ENCODE results near the gene CHAC1.

GRCh38 chr15:40958146-40958545 lies 4.9 kb downstream of the CHAC1 start:
- no peak for TF ChIP-seq CTCF (conservative IDR thresholded peaks at IDR 0.05)
- no peak for TF ChIP-seq EZH2 (IDR thresholded peaks at IDR 0.05; ENCODE audit: low read depth)

Data from PC-9 (cell line).